ENCODE data around the gene KCTD7. TPM values are rescaled to one million over a fixed set of nuclear protein-coding genes. Genes with fewer than 3 reads are reported as not detected.
"Not testable (repeated sequence)": the region's sequence is repeated elsewhere in the genome, so short reads cannot be mapped to it uniquely, and the experiment has no call there.

The KCTD7 gene
- polyA plus RNA-seq, 1 donor (not counting 4 experiments of a cell fraction or from before 2014, with no cell fraction given): 3.7 TPM

- TF ChIP-seq CTCF (optimal IDR thresholded peaks at IDR 0.05 in 1 of 3, IDR thresholded peaks at IDR 0.05 in 1 of 3, conservative IDR thresholded peaks at IDR 0.05 in 1 of 3; ENCODE audit: extremely low read depth in 1 of 3, insufficient read depth in 2 of 3, low read length in 3 of 3) (no peak), EZH2 (IDR thresholded peaks at IDR 0.05; ENCODE audit: low read length) (no peak)
- Histone ChIP-seq H3K9me3 (ENCODE audit: control insufficient read depth, low read depth, low read length) (no peaks in the 10 kb centered on the region), H3K79me2 (ENCODE audit: control insufficient read depth, insufficient read depth, low read length) (no peaks in the 10 kb centered on the region), H3K9ac (ENCODE audit: control insufficient read depth, extremely low read depth, insufficient read depth, low read length) (no peak overlapping the region), H3K4me1 (ENCODE audit: control insufficient read depth, extremely low read depth, insufficient read depth, low read length) (no peaks in the 10 kb centered on the region), H3K4me3 (ENCODE audit: control insufficient read depth in 2 of 3, extremely low read depth in 1 of 3, insufficient read depth in 2 of 3, low read depth in 1 of 3, low read length in 3 of 3) (no peak overlapping the region), H3K9me1 (ENCODE audit: control insufficient read depth, extremely low read depth, insufficient read depth, low read length) (no peaks in the 10 kb centered on the region), H3K36me3 (ENCODE audit: control insufficient read depth in 2 of 2, extremely low read depth in 1 of 2, insufficient read depth in 2 of 2, low read length in 2 of 2) (no peaks in the 10 kb centered on the region), H3K27me3 (ENCODE audit: control insufficient read depth, extremely low read depth, insufficient read depth, low read length) (no peaks in the 10 kb centered on the region), H3K27ac (ENCODE audit: control insufficient read depth, insufficient read depth, low read length) (no peak overlapping the region), H2AFZ (ENCODE audit: control insufficient read depth, low read length) (no peak overlapping the region), H4K20me1 (ENCODE audit: control insufficient read depth, extremely low read depth, insufficient read depth, low read length) (no peaks in the 10 kb centered on the region), H3K4me2 (ENCODE audit: control insufficient read depth, extremely low read depth, insufficient read depth, low read depth, low read length) (no peak overlapping the region)
- dilution Hi-C loops (cut with MboI; ENCODE audit: extremely low pct_ligation_motif_present, low sequenced_read_pairs): no loop called here
- no peak for DNase-seq (ENCODE audit: low read depth, low spot score)
- no peak for FAIRE-seq
Measured at GRCh38 chr7:66615699-66616098, 13.0 kb upstream of the KCTD7 start.

GRCh38 chr7:66617295-66617694 is 11.4 kb upstream of the KCTD7 start:
- H2AFZ ChIP-seq (ENCODE audit: control insufficient read depth, low read length): no peak overlapping the region
- H3K4me3 ChIP-seq (ENCODE audit: control insufficient read depth in 2 of 3, extremely low read depth in 1 of 3, insufficient read depth in 2 of 3, low read depth in 1 of 3, low read length in 3 of 3): no peak overlapping the region
- TF ChIP-seq CTCF (optimal IDR thresholded peaks at IDR 0.05 in 1 of 3, IDR thresholded peaks at IDR 0.05 in 1 of 3, conservative IDR thresholded peaks at IDR 0.05 in 1 of 3; ENCODE audit: extremely low read depth in 1 of 3, insufficient read depth in 2 of 3, low read length in 3 of 3) (no peak), EZH2 (IDR thresholded peaks at IDR 0.05; ENCODE audit: low read length) (no peak)
- H3K9ac ChIP-seq (ENCODE audit: control insufficient read depth, extremely low read depth, insufficient read depth, low read length): no peak overlapping the region
- H3K79me2 ChIP-seq (ENCODE audit: control insufficient read depth, insufficient read depth, low read length): no peaks in the 10 kb centered on the region
- DNase-seq (ENCODE audit: low read depth, low spot score): no peak
- H3K27ac ChIP-seq (ENCODE audit: control insufficient read depth, insufficient read depth, low read length): no peak overlapping the region
- no peaks in the 10 kb centered on the region for H3K9me1 ChIP-seq (ENCODE audit: control insufficient read depth, extremely low read depth, insufficient read depth, low read length)
- H3K4me1 ChIP-seq (ENCODE audit: control insufficient read depth, extremely low read depth, insufficient read depth, low read length): no peaks in the 10 kb centered on the region
- H3K27me3 ChIP-seq (ENCODE audit: control insufficient read depth, extremely low read depth, insufficient read depth, low read length): no peaks in the 10 kb centered on the region
- H4K20me1 ChIP-seq (ENCODE audit: control insufficient read depth, extremely low read depth, insufficient read depth, low read length): no peaks in the 10 kb centered on the region
- no peak for FAIRE-seq
- dilution Hi-C loops (cut with MboI; ENCODE audit: extremely low pct_ligation_motif_present, low sequenced_read_pairs): no loop called here
- no peaks in the 10 kb centered on the region for H3K9me3 ChIP-seq (ENCODE audit: control insufficient read depth, low read depth, low read length)
- no peak overlapping the region for H3K4me2 ChIP-seq (ENCODE audit: control insufficient read depth, extremely low read depth, insufficient read depth, low read depth, low read length)
- H3K36me3 ChIP-seq (ENCODE audit: control insufficient read depth in 2 of 2, extremely low read depth in 1 of 2, insufficient read depth in 2 of 2, low read length in 2 of 2): no peaks in the 10 kb centered on the region

GRCh38 chr7:66619341-66619948 is 9.2 kb upstream of the KCTD7 start:
- H3K79me2 ChIP-seq (ENCODE audit: control insufficient read depth, insufficient read depth, low read length); dilution Hi-C loops (cut with MboI; ENCODE audit: extremely low pct_ligation_motif_present, low sequenced_read_pairs); H3K4me2 ChIP-seq (ENCODE audit: control insufficient read depth, extremely low read depth, insufficient read depth, low read depth, low read length): not testable (repeated sequence)

More at GRCh38 chr7:66619341-66619948, 9.2 kb upstream of the KCTD7 start:
- H3K36me3 ChIP-seq (ENCODE audit: control insufficient read depth in 2 of 2, extremely low read depth in 1 of 2, insufficient read depth in 2 of 2, low read length in 2 of 2); H3K27me3 ChIP-seq (ENCODE audit: control insufficient read depth, extremely low read depth, insufficient read depth, low read length); H3K9me1 ChIP-seq (ENCODE audit: control insufficient read depth, extremely low read depth, insufficient read depth, low read length); H3K4me1 ChIP-seq (ENCODE audit: control insufficient read depth, extremely low read depth, insufficient read depth, low read length); H3K9ac ChIP-seq (ENCODE audit: control insufficient read depth, extremely low read depth, insufficient read depth, low read length); FAIRE-seq; DNase-seq (ENCODE audit: low read depth, low spot score); H2AFZ ChIP-seq (ENCODE audit: control insufficient read depth, low read length); H4K20me1 ChIP-seq (ENCODE audit: control insufficient read depth, extremely low read depth, insufficient read depth, low read length); H3K27ac ChIP-seq (ENCODE audit: control insufficient read depth, insufficient read depth, low read length); H3K9me3 ChIP-seq (ENCODE audit: control insufficient read depth, low read depth, low read length); H3K4me3 ChIP-seq (ENCODE audit: control insufficient read depth in 2 of 3, extremely low read depth in 1 of 3, insufficient read depth in 2 of 3, low read depth in 1 of 3, low read length in 3 of 3): not testable (repeated sequence)
